HepG2 (cell line): Measurements from ENCODE around the gene NPHP3. TPM values are rescaled to one million over a fixed set of nuclear protein-coding genes. Genes with fewer than 3 reads are reported as not detected.
A peak's percentile ranks its signal among the peaks of the same experiment; 100 is the strongest.

ENCODE experiments used
- ATAC-seq: fragments of 200-7000 bp; cut with Tn5 transposase; 3 replicates; pipeline ENCODE4 v1.9.1; 2020; ENCODE audit warnings: mild to moderate bottlenecking, moderate library complexity
- BruUV-seq: library from RNA; stranded (reverse); fragments of 400-500 nt; replicated peaks from 2 replicates; lab custom pipeline; 2021; lab: Mats Ljungman, UMichigan
- CTCF ChIA-PET: fragments of 300-600 bp; formaldehyde crosslinking; extraction: SDS; loops from one replicate; lab custom pipeline; 2021; ENCODE audit warnings: low total read pairs, inconsistent platforms, low intra/inter-chr PET ratio; lab: Yijun Ruan, JAX
- POLR2A ChIA-PET: fragments of 350-600 bp; sonication (Branson Sonifier 250); formaldehyde crosslinking; loops from one replicate; lab custom pipeline; 2020; ENCODE audit warnings: antibody characterized with exemption, inconsistent platforms; lab: Yijun Ruan, JAX
- DNase-seq: peaks from one replicate; pipeline ENCODE4 v3.0.0-alpha.2; 2015; ENCODE audit warnings: low spot score
- FAIRE-seq: peaks from 3 replicates; lab custom pipeline; 2011; peaks lifted over from hg19 to GRCh38; lab: Jason Lieb, UNC
- H2AFZ ChIP-seq: one replicate; pipeline ENCODE4 v1.6.1; 2011; ENCODE audit warnings: low read length, inconsistent platforms
- H3K27ac ChIP-seq: fragments of 300-600 bp; 3 replicates; pipeline ENCODE4 v1.8.0; 2011; ENCODE audit warnings: mixed run types, mild to moderate bottlenecking, mixed read lengths, low read length, inconsistent platforms; ENCODE audit not compliant: insufficient read depth; ENCODE audit errors: extremely low read length
- H3K27me3 ChIP-seq, 2 experiments: fragments of 200-600 bp in 1 of 2; 2 replicates in 1 of 2; 3 replicates in 1 of 2; pipeline versions ENCODE4 v1.6.0 to v1.8.0; 2011; ENCODE audit warnings: low read length in 2 of 2, mild to moderate bottlenecking in 2 of 2, moderate library complexity in 2 of 2, inconsistent platforms in 1 of 2; ENCODE audit not compliant: insufficient read depth in 2 of 2, control insufficient read depth in 1 of 2
- H3K36me3 ChIP-seq, 2 experiments: fragments of 200-600 bp in 1 of 2; replicated peaks in 1 of 2; 2 replicates in 1 of 2; 3 replicates in 1 of 2; pipeline versions ENCODE4 v1.5.1 to v1.8.0; 2011; ENCODE audit warnings: low read length in 2 of 2, inconsistent platforms in 1 of 2; ENCODE audit not compliant: insufficient read depth in 2 of 2, control insufficient read depth in 1 of 2
- H3K4me1 ChIP-seq: 2 replicates; pipeline ENCODE4 v1.5.1; 2012; ENCODE audit warnings: low read length, inconsistent platforms; ENCODE audit not compliant: insufficient read depth
- H3K4me2 ChIP-seq: 2 replicates; pipeline ENCODE4 v1.6.0; 2011; ENCODE audit warnings: low read depth, low read length, inconsistent platforms
- H3K4me3 ChIP-seq, 3 experiments: fragments of 200-600 bp in 1 of 3; sonication (generic), shearing (Covaris generic) in 1 of 3; replicated peaks in 1 of 3; 2 replicates each; pipeline ENCODE4 v1.5.1; 2011 to 2016; ENCODE audit warnings: low read length in 3 of 3, inconsistent platforms in 2 of 3, low read depth in 2 of 3, mild to moderate bottlenecking in 2 of 3, control low read depth in 1 of 3, mixed read lengths in 1 of 3; ENCODE audit not compliant: insufficient read depth in 1 of 3
- H3K79me2 ChIP-seq: one replicate; pipeline ENCODE4 v1.6.1; 2011; ENCODE audit warnings: low read length, inconsistent platforms; ENCODE audit not compliant: insufficient read depth
- H3K9ac ChIP-seq: 2 replicates; pipeline ENCODE4 v1.6.0; 2011; ENCODE audit warnings: mild to moderate bottlenecking, low read depth, low read length, inconsistent platforms; ENCODE audit not compliant: insufficient read depth
- H3K9me3 ChIP-seq: 2 replicates; pipeline ENCODE4 v1.5.1; 2012; ENCODE audit warnings: mild to moderate bottlenecking, low read length
- H4K20me1 ChIP-seq: 2 replicates; pipeline ENCODE4 v1.6.0; 2011; ENCODE audit warnings: inconsistent platforms, mild to moderate bottlenecking, low read length, moderate library complexity; ENCODE audit not compliant: insufficient read depth
- ARID3A ChIP-seq: IDR thresholded peaks from 2 replicates; pipeline ENCODE4 v1.6.1; 2012; ENCODE audit warnings: low read depth, low read length, improper control_type of control experiment
- CTCF ChIP-seq: sonication (generic); formaldehyde crosslinking; IDR thresholded peaks from 2 replicates; pipeline ENCODE4 v1.5.0; 2020; ENCODE audit warnings: mild to moderate bottlenecking, missing genetic modification reagents, moderate library complexity
- FOXP1 ChIP-seq, 2 experiments: fragments of 450-650 bp in 1 of 2; IDR thresholded peaks; 2 replicates each; pipeline ENCODE4 v1.6.1; 2017 to 2018; ENCODE audit warnings: antibody characterized with exemption in 1 of 2
- MED8 ChIP-seq: sonication (generic); formaldehyde crosslinking; IDR thresholded peaks from 2 replicates; pipeline ENCODE4 v1.8.1; 2023; ENCODE audit warnings: mild to moderate bottlenecking, missing genetic modification reagents; ENCODE audit not compliant: insufficient replicate concordance
- NFE2 ChIP-seq: sonication (generic); formaldehyde crosslinking; IDR thresholded peaks from 2 replicates; pipeline ENCODE4 v1.4.0; 2020; ENCODE audit warnings: missing genetic modification reagents
- REXO4 ChIP-seq: sonication (generic); formaldehyde crosslinking; IDR thresholded peaks from 2 replicates; pipeline ENCODE4 v1.8.0; 2022; ENCODE audit warnings: missing genetic modification reagents, mild to moderate bottlenecking, borderline replicate concordance
- TBP ChIP-seq: sonication (generic); formaldehyde crosslinking; IDR thresholded peaks from 2 replicates; pipeline ENCODE4 v1.5.0; 2020; ENCODE audit warnings: missing genetic modification reagents
- ZKSCAN8 ChIP-seq: IDR thresholded peaks from 2 replicates; pipeline ENCODE4 v1.6.1; 2016; ENCODE audit warnings: borderline replicate concordance, missing genetic modification reagents, missing compliant biosample characterization
- ZNF12 ChIP-seq: sonication (generic); formaldehyde crosslinking; IDR thresholded peaks from 2 replicates; pipeline ENCODE4 v1.5.0; 2020; ENCODE audit warnings: missing genetic modification reagents
- ZNF136 ChIP-seq: sonication (generic); formaldehyde crosslinking; IDR thresholded peaks from 2 replicates; pipeline ENCODE4 v1.8.1; 2022; ENCODE audit warnings: low read depth, mild to moderate bottlenecking, moderate library complexity, missing genetic modification reagents
- ZNF160 ChIP-seq: sonication (generic); formaldehyde crosslinking; IDR thresholded peaks from 2 replicates; pipeline ENCODE4 v1.8.0; 2022; ENCODE audit warnings: mild to moderate bottlenecking, inconsistent platforms, missing genetic modification reagents
- ZNF260 ChIP-seq: sonication (generic); formaldehyde crosslinking; IDR thresholded peaks from 2 replicates; pipeline ENCODE4 v1.4.0; 2020; ENCODE audit warnings: missing genetic modification reagents, low read depth, mild to moderate bottlenecking, borderline replicate concordance
- ZNF850 ChIP-seq: sonication (generic); formaldehyde crosslinking; conservative IDR thresholded peaks from 2 replicates; pipeline ENCODE4 v1.9.0; 2021; ENCODE audit warnings: mild to moderate bottlenecking, missing genetic modification reagents
- WGBS: methylation state at CpG from one replicate; pipeline ENCODE4 v1.1.6; 2017; ENCODE audit warnings: low lambda C conversion rate; 5-methylcytosine and 5-hydroxymethylcytosine counted together
- in situ Hi-C: cut with HindIII; loops from 2 replicates; pipeline ENCODE4 v1.10.0; 2017; ENCODE audit warnings: low pct_unique_long_range_greater_than_20kb; ENCODE audit not compliant: extremely low pct_ligation_motif_present
- intact Hi-C: fragments of 100-400 bp; cut with micrococcal nuclease; formaldehyde crosslinking; loops from one replicate; pipeline ENCODE4 v1.10.0; 2022; ENCODE audit not compliant: unreplicated experiment
- polyA plus RNA-seq, 8 experiments: library from polyadenylated mRNA; depleted of rRNA in 3 of 8; stranded (reverse) in 7 of 8; unstranded in 1 of 8; fragments of >200 nt; fragmentation: Illumina TruSeq in 4 of 8; extraction: Trizol in 4 of 8; gene quantifications; 2 replicates each; pipeline versions ENCODE4 v1.2.1 to v1.2.3, GENCODE V29; 2011 to 2016; ENCODE audit warnings: low read depth in 4 of 8, missing spikeins in 1 of 8, mixed read lengths in 1 of 8; ENCODE audit not compliant: insufficient read depth in 1 of 8
- total RNA-seq, 5 experiments: library from RNA; depleted of rRNA; stranded (reverse); fragments of >200 nt; fragmentation: Illumina TruSeq; extraction: Trizol; gene quantifications; 2 replicates each; pipeline ENCODE4 v1.2.3, GENCODE V29; 2016; ENCODE audit warnings: low read depth in 1 of 5
- TF ChIP-seq, protein P1 (sequence below): sonication (generic); formaldehyde crosslinking; IDR thresholded peaks from 2 replicates; pipeline ENCODE4 v1.8.1; 2023; ENCODE audit warnings: mild to moderate bottlenecking, missing genetic modification reagents

The NPHP3 gene
- total and polyA plus RNA-seq, 2 of the 13 experiments (the other 11 are each of a cell fraction or from before 2014, with no cell fraction given): 11.0 to 20.2 TPM

DNA sequence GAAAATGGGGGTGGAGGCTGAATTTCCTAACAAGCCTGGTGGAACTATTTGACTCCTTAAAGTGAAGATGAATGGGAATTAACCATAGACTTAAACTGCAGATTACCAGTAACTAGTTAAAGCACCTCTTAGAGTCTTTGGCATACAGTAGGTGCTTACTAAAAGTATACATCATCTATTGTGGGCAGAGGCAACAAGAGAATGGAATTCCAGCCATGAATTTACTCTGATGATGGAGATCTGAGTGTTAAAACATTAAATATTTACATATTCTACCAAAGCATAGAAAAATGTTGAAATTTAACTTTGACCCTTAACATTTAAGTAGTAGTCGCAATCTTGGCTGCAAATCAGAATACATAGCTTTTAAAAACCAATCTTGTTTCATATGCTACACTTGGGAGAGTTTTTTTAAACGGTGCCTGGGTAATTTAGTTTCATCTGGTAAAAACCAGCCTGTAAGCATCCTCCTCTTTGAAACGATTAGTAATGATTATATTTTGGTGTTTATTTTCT, 56.9 kb downstream of the NPHP3 start:
- intact Hi-C loops: no loop called here
- 73% methylated on average over 3 of the region's 3 CpGs for WGBS
- no peak overlapping the region for H3K4me3 ChIP-seq
- no peak overlapping the region for H3K27ac ChIP-seq
- H3K36me3 ChIP-seq: peaks cover 3 to 11% of the 10 kb centered on the region in 2 experiments
- H3K27me3 ChIP-seq: no peaks in the 10 kb centered on the region; a peak in 1 of 5 replicates
- no peak overlapping the region for H3K9ac ChIP-seq
- FAIRE-seq (no peak), DNase-seq (no peak), ATAC-seq (no peak)
- in situ Hi-C loops: no loop called here
- POLR2A ChIA-PET: no interaction called here
- TF ChIP-seq ZKSCAN8 (CRISPR knock-in tag): peak; percentile 94
- TF ChIP-seq ZNF136 (CRISPR knock-in tag): no peak
- no peak for TF ChIP-seq REXO4 (CRISPR knock-in tag)
- no TSS peak for BruUV-seq
- CTCF ChIA-PET: no interaction called here
- H3K4me1 ChIP-seq: peaks cover 48% of the 10 kb centered on the region
- H3K4me2 ChIP-seq: no peak overlapping the region; the same call in 1 of the 2 replicates
- H3K79me2 ChIP-seq: peaks cover 58% of the 10 kb centered on the region
- H3K9me3 ChIP-seq: no peaks in the 10 kb centered on the region
- H2AFZ ChIP-seq: no peak overlapping the region
- peaks cover 8% of the 10 kb centered on the region; the same call in 1 of the 2 replicates for H4K20me1 ChIP-seq

DNA sequence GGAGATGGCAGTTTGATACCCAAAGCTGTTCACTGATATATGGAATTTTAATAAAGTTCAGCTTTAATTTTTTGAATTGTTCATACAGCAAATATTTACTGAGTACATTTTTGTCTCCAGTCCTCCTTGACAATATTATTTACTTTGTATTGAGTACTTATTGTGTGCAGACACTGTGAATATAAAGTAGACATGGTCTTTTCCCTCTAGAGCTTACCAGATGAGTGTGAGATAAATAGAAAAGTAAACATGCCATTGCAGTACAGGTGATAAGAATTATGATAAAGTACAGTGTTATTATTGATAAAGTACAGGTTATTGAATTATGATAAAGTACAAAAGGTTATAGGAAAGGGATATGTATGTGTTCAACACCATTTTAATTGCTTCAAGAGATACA, 60.0 kb downstream of the NPHP3 start:
- H3K9me3 ChIP-seq: no peaks in the 10 kb centered on the region
- DNase-seq (no peak), FAIRE-seq (no peak), ATAC-seq (no peak)
- no TSS peak for BruUV-seq
- POLR2A ChIA-PET: interaction anchor here (1.6 to 2.4 kb wide), 2 partner anchors 10 to 17 kb away, joined by 3 to 6 read pairs; no protein-coding TSS in a partner anchor
- CTCF ChIA-PET: no interaction called here
- no peak overlapping the region for H3K9ac ChIP-seq
- H3K4me1 ChIP-seq: peaks cover 48% of the 10 kb centered on the region
- peak overlapping the region; percentile 89 to 100 (median 96); a peak in 5 of 6 replicates for H3K4me3 ChIP-seq
- in situ Hi-C loops (no loop called here), intact Hi-C loops (no loop called here)
- peaks cover 0 to 5% of the 10 kb centered on the region in 2 experiments; a peak in 3 of 5 replicates for H3K36me3 ChIP-seq
- peak overlapping the region; percentile 79 for H3K4me2 ChIP-seq
- no peaks in the 10 kb centered on the region for H3K27me3 ChIP-seq
- H4K20me1 ChIP-seq: peaks cover 8% of the 10 kb centered on the region; the same call in 1 of the 2 replicates
- peaks cover 58% of the 10 kb centered on the region for H3K79me2 ChIP-seq
- H2AFZ ChIP-seq: no peak overlapping the region
- H3K27ac ChIP-seq: no peak overlapping the region
- TF ChIP-seq ARID3A: peak; percentile 63; the same call in 1 of the 2 replicates
- no peak for TF ChIP-seq MED8 (CRISPR knock-in tag)
- no peak for TF ChIP-seq TBP (CRISPR knock-in tag)
- TF ChIP-seq, protein P1, sequence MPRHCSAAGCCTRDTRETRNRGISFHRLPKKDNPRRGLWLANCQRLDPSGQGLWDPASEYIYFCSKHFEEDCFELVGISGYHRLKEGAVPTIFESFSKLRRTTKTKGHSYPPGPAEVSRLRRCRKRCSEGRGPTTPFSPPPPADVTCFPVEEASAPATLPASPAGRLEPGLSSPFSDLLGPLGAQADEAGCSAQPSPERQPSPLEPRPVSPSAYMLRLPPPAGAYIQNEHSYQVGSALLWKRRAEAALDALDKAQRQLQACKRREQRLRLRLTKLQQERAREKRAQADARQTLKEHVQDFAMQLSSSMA (CRISPR knock-in tag): no peak
- no peak for TF ChIP-seq ZNF12 (CRISPR knock-in tag)
- TF ChIP-seq ZNF260: no peak
- TF ChIP-seq ZNF160 (CRISPR knock-in tag): no peak
- TF ChIP-seq FOXP1 (IDR thresholded peaks at IDR 0.05): no peak
- peak; percentile 29; the same call in 1 of the 2 replicates for TF ChIP-seq FOXP1 (CRISPR knock-in tag; IDR thresholded peaks at IDR 0.05)
- TF ChIP-seq CTCF (CRISPR knock-in tag): no peak
- no peak for TF ChIP-seq ZNF850 (CRISPR knock-in tag)
- TF ChIP-seq NFE2 (CRISPR knock-in tag): no peak
